ENCODE measurements around the gene CLEC4G.

The CLEC4G gene

GRCh38 chr19:7709932-7710460, 21.9 kb downstream of the CLEC4G start:
- no peak for TF ChIP-seq EZH2phosphoT487 (IDR thresholded peaks at IDR 0.05; ENCODE audit: borderline replicate concordance, low read length)
- TF ChIP-seq, protein P1, sequence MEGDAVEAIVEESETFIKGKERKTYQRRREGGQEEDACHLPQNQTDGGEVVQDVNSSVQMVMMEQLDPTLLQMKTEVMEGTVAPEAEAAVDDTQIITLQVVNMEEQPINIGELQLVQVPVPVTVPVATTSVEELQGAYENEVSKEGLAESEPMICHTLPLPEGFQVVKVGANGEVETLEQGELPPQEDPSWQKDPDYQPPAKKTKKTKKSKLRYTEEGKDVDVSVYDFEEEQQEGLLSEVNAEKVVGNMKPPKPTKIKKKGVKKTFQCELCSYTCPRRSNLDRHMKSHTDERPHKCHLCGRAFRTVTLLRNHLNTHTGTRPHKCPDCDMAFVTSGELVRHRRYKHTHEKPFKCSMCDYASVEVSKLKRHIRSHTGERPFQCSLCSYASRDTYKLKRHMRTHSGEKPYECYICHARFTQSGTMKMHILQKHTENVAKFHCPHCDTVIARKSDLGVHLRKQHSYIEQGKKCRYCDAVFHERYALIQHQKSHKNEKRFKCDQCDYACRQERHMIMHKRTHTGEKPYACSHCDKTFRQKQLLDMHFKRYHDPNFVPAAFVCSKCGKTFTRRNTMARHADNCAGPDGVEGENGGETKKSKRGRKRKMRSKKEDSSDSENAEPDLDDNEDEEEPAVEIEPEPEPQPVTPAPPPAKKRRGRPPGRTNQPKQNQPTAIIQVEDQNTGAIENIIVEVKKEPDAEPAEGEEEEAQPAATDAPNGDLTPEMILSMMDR (IDR thresholded peaks at IDR 0.05; ENCODE audit: low read depth, low read length, poor library complexity, severe bottlenecking): no peak
- peaks cover 17% of the 10 kb centered on the region for H3K4me1 ChIP-seq (ENCODE audit: control insufficient read depth, low read length)
- H3K79me2 ChIP-seq (ENCODE audit: control insufficient read depth, low read length): no peaks in the 10 kb centered on the region
- H3K36me3 ChIP-seq (ENCODE audit: control insufficient read depth, low read length): no peaks in the 10 kb centered on the region
- H4K20me1 ChIP-seq (ENCODE audit: control insufficient read depth, insufficient read depth, low read depth, low read length): no peaks in the 10 kb centered on the region
- H3K4me2 ChIP-seq (ENCODE audit: low read length): no peak overlapping the region
- H3K4me3 ChIP-seq (ENCODE audit: low read length): no peak overlapping the region
- H3K27me3 ChIP-seq (ENCODE audit: control insufficient read depth, low read length): peaks cover 47% of the 10 kb centered on the region
- H3K9me2 ChIP-seq (replicated peaks; ENCODE audit: control insufficient read depth, low read length): no peaks in the 10 kb centered on the region
- H3K27ac ChIP-seq (ENCODE audit: low read depth, low read length): no peak overlapping the region
- no peaks in the 10 kb centered on the region for H3F3A ChIP-seq (ENCODE audit: control insufficient read depth, insufficient read depth)
- no peaks in the 10 kb centered on the region for H3K9me3 ChIP-seq (ENCODE audit: control insufficient read depth, insufficient read depth, low read length)

DNA sequence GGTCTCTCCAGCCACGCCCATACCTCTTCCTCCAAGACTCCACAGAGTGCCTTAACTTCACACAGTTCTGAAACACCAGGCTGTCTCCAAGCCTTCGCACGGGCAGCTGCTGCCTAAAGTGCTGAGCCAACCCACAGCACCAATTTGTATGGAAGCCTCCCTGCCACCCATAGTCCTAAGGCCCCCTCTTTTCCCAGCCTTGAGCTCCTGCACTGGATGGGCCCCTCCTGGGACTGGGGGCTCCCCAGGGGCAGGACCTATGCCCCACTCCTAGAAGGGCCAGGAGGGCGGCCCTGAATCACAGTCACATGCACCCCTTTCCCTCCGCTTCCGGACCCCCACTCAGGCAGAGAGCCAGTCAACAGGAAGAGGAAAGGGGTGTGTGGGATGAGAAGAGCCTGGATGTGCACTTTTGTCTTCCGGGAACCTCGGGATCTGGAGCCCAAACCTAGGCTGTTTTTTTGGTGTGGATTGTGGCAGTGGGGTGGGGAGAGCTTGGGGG, 24.9 kb downstream of the CLEC4G start:
- TF ChIP-seq EZH2phosphoT487 (IDR thresholded peaks at IDR 0.05; ENCODE audit: borderline replicate concordance, low read length): no peak
- TF ChIP-seq, protein P1 (IDR thresholded peaks at IDR 0.05; ENCODE audit: low read depth, low read length, poor library complexity, severe bottlenecking): no peak
- Histone ChIP-seq H3K4me2 (ENCODE audit: low read length) (no peak overlapping the region), H3K4me1 (ENCODE audit: control insufficient read depth, low read length) (peaks cover 20% of the 10 kb centered on the region), H3K9me3 (ENCODE audit: control insufficient read depth, insufficient read depth, low read length) (no peaks in the 10 kb centered on the region), H4K20me1 (ENCODE audit: control insufficient read depth, insufficient read depth, low read depth, low read length) (no peaks in the 10 kb centered on the region), H3K27ac (ENCODE audit: low read depth, low read length) (no peak overlapping the region), H3F3A (ENCODE audit: control insufficient read depth, insufficient read depth) (peaks cover 3% of the 10 kb centered on the region; the same call in 1 of the 2 replicates), H3K36me3 (ENCODE audit: control insufficient read depth, low read length) (no peaks in the 10 kb centered on the region), H3K4me3 (ENCODE audit: low read length) (no peak overlapping the region), H3K9me2 (replicated peaks; ENCODE audit: control insufficient read depth, low read length) (no peaks in the 10 kb centered on the region), H3K79me2 (ENCODE audit: control insufficient read depth, low read length) (no peaks in the 10 kb centered on the region), H3K27me3 (ENCODE audit: control insufficient read depth, low read length) (peaks cover 67% of the 10 kb centered on the region)

- no peak overlapping the region for H3K27ac ChIP-seq (ENCODE audit: low read depth, low read length)
- no peaks in the 10 kb centered on the region for H3K36me3 ChIP-seq (ENCODE audit: control insufficient read depth, low read length)
- TF ChIP-seq, protein P1 (IDR thresholded peaks at IDR 0.05; ENCODE audit: low read depth, low read length, poor library complexity, severe bottlenecking): no peak
- no peak for TF ChIP-seq EZH2phosphoT487 (IDR thresholded peaks at IDR 0.05; ENCODE audit: borderline replicate concordance, low read length)
- H3K4me1 ChIP-seq (ENCODE audit: control insufficient read depth, low read length): peaks cover 26% of the 10 kb centered on the region
- H3K9me3 ChIP-seq (ENCODE audit: control insufficient read depth, insufficient read depth, low read length): no peaks in the 10 kb centered on the region
- peak overlapping the region; percentile 32; the same call in 1 of the 2 replicates for H3K4me3 ChIP-seq (ENCODE audit: low read length)
- H3K4me2 ChIP-seq (ENCODE audit: low read length): peak overlapping the region; percentile 46
- no peaks in the 10 kb centered on the region for H3K79me2 ChIP-seq (ENCODE audit: control insufficient read depth, low read length)
- 0 out of 2 replicates have a peak, but pooled peaks cover under 1% of the 10 kb centered on the region for H4K20me1 ChIP-seq (ENCODE audit: control insufficient read depth, insufficient read depth, low read depth, low read length)
- H3K27me3 ChIP-seq (ENCODE audit: control insufficient read depth, low read length): peaks cover 69% of the 10 kb centered on the region
- H3F3A ChIP-seq (ENCODE audit: control insufficient read depth, insufficient read depth): peaks cover 4% of the 10 kb centered on the region; the same call in 1 of the 2 replicates
- H3K9me2 ChIP-seq (replicated peaks; ENCODE audit: control insufficient read depth, low read length): no peaks in the 10 kb centered on the region
These were observed 25.5 kb downstream of the CLEC4G start for GRCh38 chr19:7706188-7706954.
